Measurements from ENCODE around the gene LRRC41. TPM values are rescaled to one million over a fixed set of nuclear protein-coding genes. Genes with fewer than 3 reads are reported as not detected.

LRRC41 gene
- total RNA-seq, 1 donor from 2014 or later: 63.1 TPM

Other genes with a start within 250 kb of the LRRC41 start
- 2.4 and 3.2 TPM in 2 replicates for gene PIK3R3, start 171.0 kb downstream of the LRRC41 start, total RNA-seq
- gene TSPAN1, start 128.5 kb downstream of the LRRC41 start, total RNA-seq: not detected in 2 replicates
- gene P3R3URF, start 127.1 kb downstream of the LRRC41 start, total RNA-seq: not detected in 2 replicates
- gene POMGNT1, start 105.2 kb downstream of the LRRC41 start, total RNA-seq: 75.1 and 83.0 TPM in 2 replicates
- gene LURAP1, start 100.3 kb downstream of the LRRC41 start, total RNA-seq: 0.12 and 0.21 TPM in 2 replicates
- gene RAD54L, start 55.9 kb downstream of the LRRC41 start, total RNA-seq: 55.5 and 59.6 TPM in 2 replicates
- gene UQCRH, start 82 bp upstream of the LRRC41 start, total RNA-seq: 283 and 306 TPM in 2 replicates
- 40.4 and 46.5 TPM in 2 replicates for gene NSUN4, start 37.2 kb upstream of the LRRC41 start, total RNA-seq
- 4.6 and 6.8 TPM in 2 replicates for gene FAAH, start 90.7 kb upstream of the LRRC41 start, total RNA-seq
- gene DMBX1, start 186.2 kb upstream of the LRRC41 start, total RNA-seq: 0.07 TPM in 1 of 2 replicates, not detected in the other
- not detected in 2 replicates for gene KNCN, start 248.0 kb upstream of the LRRC41 start, total RNA-seq